GM19324 (cell line): Measurements from ENCODE around the gene CALU.

Experiments used
- ATAC-seq: cut with Tn5 transposase; IDR thresholded peaks from one replicate; pipeline ENCODE4 v1.9.1; 2021; ENCODE audit warnings: mild to moderate bottlenecking, moderate library complexity; ENCODE audit not compliant: unreplicated experiment, low FRiP score

CALU gene

DNA sequence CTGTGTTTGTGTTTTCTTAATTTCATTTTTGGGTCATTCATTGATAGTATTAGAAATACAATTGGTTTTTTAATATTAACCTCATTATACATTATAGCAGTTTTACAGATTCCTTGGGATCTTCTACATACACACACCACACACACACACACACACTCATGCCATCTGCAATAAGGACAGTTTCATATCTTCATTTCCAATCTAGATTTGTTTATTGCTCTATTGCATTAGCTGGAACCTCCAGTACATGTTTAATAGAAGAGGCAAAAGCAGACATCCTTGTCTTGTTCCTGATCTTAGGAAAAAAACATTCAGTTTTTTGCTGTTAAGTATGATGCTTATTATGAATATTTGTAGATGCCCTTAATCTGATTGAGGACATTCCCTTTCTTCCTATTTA lies 17.8 kb upstream of the CALU start:
- no peak for ATAC-seq

DNA sequence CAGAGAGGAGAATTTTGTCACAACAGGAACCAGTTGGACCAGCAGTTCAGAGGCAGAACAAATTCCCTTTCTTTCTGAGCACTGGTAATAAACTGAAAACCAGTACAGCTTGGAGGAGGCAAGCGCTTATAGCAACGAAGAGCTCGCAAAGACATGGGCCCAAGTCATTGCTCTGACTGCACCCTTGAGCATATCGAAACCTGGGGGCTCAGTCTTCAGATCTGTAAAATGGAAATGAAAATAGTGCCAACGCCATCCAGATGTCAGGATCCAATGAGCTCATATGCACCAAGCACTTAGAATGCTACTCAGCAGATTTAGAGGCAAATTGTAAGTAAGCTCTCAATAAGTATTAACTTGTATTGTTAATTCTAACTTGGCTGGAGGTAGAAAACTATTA lies 14.4 kb upstream of the CALU start:
- no peak for ATAC-seq

DNA sequence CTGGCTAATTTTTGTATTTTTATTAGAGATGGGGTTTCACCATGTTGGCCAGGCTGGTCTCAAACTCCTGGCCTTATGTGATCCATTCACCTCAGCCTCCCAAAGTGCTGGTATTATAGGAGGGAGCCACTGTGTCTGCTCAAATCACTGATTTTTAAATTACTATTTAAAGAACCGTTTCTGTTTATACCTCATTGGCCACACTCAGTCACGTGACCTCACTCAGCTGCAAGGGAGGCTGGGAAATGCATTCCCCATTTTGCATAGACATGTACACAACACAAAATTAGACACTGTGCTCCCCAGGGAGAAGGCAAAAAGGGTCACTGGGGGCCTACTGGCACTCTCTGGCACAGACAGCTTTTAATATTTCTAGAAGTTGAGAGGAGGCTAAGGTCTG lies 13.6 kb upstream of the CALU start:
- ATAC-seq: no peak

DNA sequence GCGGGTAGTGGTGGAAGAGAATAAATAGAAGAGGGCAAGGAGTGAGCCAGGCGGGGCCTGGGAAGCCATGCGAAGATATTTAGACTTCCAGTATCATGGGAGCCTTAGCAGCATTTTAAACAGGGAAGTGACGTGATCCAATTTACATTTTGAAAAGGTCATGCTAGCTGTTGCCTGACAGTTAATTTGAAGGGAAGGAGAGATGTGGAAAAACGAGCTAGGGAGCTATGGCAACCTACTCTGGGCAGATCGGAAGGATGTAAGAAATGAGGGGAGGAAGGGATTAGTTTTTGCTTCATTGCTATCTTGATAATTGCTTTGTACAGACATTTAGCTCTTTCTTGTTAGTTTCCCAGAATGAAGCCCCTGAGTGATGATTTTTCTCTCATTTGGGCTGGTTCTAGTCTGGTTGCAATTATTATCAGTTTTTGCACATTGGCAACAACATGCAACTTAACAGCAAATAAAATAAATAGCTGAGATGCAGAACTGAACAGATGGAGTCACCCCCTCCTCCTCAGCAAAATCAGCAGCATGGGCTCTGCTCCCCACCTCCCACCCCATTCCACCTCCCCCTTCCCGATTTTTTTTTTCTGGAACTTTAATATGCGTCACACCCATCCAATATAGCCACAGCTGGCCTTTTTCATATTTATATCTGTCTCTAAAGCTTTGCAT lies 13.0 kb upstream of the CALU start:
- ATAC-seq: no peak

DNA sequence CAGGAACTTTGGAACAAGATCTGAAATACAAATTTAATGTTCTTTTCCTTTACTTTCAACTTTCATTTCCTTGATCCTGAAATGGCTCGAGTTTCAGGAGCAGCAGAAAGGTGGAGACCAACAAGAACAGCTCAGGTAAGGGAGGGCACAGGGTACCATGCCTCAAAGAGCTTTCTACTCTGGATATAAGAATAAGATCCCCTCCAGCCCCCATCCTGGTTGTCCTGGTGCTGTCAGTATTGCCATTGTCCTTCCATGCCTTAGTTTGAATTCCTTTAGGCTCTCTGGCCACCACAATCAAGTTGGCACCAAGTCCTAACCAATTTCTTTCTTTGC lies 12.5 kb upstream of the CALU start:
- no peak for ATAC-seq

DNA sequence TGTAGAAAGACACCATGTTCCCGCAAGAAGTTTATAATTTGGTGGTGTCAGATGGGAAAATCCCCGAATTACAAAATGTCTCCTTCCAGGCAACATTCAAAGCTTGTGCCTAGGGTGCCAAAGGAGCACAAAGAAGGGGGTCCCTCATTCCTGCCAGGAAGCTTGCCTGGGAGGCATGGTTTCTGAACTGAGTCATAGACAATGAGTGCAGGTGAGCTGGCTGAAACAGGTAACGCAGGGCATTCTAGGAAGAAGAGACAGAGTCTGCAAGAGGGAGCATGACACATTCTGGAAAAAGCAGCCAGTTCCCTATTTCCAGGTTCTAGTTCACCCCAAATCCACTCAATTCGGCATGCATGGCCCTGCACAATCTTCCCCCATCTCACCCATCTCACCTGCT lies 11.9 kb upstream of the CALU start:
- no peak for ATAC-seq

DNA sequence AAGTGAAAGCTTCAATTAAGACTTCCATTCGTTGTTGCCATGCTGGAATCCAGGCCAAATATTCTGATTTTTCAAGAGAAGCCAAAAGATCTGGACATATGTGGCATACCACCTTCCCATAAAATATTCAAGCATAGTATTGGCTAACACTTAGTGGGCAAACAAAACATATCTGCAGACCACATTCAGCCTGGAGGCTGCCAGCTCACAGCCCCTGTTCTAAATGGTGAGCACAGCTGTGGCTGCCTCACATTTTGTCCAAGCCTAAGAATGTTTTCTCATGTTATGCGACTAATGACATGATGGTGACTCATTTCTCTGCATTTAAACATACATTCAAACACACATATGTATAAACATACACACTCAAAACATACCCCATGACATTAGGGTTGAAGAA lies 10.6 kb upstream of the CALU start:
- no peak for ATAC-seq

DNA sequence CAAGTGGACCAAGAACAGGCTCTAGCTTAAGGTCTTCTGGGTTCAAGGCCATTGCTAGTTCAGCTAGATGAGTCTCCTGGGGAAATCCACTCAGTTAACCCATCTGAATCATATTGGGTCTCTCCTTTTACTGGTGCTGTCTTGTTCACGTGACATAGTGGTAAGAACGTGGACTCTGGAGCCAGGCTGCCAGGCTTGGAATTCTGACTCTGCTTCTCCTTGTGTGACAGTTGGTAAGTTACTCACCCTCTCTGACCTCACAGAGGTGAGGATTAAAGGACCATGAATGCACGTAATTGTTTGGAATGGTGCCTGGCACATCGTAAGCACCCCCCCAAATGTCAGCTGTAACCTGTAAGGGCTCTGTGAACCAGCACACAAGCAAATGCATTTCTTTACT lies 9.7 kb upstream of the CALU start:
- ATAC-seq: no peak

DNA sequence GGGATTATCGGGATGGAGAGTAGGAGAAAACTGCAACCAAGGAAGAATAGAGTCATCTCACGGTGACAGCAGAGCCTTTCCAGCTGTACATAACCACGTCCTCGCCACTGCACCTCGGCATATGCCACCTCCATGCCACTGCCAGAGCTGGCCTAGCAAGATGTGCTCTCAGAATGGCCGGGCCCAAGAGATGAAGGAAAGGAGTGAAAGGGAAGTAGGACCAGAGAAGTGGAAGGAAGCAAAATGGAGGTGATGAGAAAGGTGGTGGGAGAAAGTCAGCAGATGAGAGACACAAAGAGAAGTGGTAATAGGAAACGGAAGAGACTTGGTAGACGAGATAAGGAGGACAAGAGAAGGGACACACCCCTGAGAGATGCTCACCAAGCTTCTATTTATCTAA lies 8.0 kb upstream of the CALU start:
- no peak for ATAC-seq

DNA sequence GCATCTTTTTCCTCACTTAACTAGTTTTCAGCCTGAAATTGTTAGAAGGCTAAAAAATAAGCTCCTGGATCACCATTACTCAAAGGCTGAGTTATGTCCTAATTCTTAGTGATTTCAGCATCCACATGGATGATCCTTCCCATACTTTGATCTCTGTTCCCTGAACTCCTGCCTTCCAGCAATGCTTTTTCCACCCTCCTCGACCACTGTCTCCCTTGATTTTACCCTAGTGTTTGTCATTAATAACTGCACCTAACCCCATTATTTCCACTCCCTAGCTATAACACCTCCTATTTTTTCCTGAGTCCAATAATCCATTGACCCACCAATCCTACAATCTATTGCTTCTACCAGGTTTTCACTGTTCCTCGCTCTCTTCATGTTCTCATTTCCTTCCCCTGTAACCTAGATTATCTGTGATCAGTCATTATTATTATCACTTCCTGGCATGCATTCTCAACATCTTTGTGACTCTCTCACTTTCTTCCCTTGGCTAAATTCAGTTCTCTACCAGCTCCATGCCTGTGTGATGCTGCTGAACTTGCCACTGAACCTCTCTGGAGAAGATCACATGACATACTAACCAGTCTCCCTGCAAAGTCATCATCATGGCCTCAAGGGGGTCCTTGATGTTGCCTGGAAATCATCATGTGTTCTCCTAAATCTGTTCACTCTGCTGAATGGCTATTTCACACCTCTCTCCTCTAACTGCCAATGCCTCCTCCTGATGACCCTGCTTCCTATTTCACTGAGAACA lies 6.5 kb upstream of the CALU start:
- no peak for ATAC-seq

DNA sequence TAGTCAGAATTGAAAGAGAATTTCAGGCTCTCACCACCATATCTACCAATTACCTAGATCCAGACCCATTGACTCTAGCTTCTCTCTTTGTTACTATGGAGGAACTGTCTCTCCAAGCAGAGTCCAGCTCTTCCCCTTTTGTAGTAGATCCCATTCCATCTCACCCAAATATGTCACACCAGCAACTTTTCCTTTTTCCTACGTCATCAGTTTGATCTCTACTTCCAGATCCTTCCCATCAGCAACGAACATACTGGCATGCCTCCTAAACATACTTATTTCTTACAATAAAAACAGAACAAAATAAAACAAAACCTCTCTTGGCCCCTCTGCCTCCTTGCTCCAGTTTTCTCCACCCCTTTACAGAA lies 5.9 kb upstream of the CALU start:
- ATAC-seq: no peak

DNA sequence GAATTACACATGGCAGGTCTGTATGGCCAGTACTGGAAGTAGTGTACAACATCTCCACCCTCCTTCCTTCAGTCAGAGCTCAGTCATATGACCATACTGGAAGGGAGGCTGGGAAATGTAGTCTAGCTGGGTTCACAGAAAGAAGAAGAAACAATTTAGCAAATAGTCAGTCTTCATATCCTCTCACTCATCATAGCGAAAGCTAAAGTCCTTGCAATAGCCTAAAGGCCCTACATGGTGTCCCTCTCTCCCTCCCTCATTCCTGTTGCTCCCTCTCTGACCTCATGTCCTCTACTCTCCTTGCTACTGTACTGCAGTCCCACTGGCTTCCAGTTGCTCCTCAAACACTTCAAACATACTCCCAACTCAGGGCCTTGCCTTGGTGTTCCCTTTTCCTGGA lies 4.3 kb upstream of the CALU start:
- no peak for ATAC-seq

DNA sequence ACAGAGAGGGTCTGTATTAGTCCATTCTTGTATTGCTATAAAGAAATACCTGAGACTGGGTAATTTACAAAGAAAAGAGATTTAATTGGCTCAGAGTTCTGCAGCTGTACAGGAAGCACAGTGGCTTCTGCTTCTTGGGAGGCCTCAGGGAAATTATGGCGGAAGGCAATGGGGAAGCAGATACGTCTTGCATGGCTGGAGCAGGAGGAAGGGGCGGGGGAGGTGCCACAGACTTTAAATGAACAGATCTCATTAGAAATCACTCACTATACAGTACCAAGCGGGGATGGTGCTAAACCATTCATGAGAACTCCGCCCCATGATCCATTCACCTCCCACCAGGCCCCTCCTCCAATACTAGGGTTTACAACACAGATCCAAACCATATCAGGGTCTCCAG lies 3.7 kb upstream of the CALU start:
- no peak for ATAC-seq

DNA sequence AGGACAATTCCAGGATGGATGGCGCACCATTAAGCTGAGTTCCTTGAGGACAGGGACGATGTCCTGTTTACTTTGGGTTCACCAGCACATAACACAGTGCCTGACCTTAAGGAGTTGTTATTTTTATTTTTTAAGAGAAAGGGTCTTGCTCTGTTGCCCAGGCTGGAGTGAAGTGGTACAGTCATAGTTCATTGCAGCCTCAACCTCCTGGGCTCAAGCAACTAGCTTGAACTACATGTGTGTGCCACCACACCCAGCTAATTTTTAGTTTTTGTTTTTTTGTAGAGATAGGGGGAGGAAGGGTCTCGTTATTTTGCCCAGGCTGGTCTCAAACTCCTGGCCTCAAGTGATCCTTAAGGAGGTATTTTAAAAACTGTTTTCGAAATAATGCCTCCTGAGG lies 1.7 kb upstream of the CALU start:
- ATAC-seq: no peak

DNA sequence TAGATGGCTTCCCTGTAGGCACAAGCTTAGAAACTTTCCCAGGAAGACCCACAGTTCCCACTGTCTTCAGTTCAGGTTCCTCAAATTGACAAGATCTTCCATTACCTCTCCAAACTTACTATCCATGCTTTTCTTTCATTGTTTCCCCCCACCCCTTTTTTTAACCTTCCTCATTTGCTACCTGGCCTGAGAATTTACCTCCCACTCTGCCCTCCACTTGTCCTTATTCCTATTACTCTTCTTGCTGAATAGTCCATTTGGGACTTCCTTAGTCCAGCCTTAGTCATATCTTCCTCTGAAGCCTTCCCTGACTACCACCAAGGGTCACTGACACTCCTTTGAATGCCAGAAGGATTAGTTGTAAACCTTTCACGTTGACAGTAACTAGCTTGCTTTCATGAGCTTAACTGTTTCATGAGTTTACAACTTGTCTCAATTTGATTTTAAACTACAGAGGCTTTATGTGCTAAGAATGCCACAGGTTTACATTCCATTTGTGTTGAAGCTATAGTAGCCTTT lies 1.2 kb upstream of the CALU start:
- no peak for ATAC-seq

DNA sequence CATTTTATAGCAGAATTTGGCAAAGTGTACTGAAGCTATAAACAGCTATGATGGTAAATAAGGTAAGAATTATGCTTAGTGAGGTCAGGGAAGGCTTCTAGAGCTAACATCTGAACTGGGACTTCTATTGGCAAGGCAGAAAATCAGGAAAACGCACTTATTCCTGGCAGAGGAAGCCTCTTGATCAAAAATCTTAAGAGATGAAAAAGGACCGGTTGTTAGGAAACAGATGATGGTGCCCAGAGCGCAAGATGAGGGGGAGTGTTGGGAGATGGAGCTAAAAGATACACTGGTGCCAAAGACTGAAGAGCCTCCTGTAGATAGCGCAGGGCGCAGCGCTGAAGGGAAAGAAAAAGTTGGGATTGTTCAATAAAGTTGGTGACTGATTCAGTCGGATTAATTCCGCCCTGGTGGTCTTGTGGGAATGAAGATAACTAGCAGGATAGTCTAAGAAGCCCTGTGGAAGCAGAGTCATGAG lies 550 bp upstream of the CALU start:
- no peak for ATAC-seq

DNA sequence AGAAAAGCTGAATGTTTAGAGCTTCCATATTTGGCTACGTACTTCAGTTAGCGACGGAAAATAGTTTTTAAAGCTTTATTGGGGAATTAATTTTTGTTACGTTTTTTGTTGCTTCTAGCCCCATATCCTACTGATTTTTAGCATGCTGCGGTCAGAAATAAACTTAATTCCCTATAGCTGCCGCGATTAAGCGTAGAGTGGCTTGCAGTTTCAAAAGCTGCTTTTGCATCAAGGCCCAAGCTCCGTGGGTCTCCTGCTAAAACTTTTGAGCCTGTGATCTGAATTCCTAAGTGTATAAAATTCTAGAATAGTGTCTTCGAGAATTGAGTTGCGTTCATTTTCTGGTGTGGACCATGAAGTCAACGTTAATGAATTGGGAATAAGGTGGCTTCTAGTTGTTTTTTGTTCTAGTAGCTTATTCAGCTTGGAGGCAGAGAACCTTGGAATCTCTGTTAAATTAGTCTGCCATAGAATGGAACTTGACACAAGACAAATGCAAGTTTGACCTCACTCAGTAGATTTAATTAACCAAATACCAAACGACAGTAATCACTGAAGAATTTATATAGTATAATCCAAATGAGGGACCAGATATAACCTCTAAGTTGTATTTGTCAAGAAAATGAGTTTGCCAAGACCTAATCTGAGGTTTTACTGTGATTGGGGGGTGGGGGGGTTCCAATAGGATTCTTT lies 977 bp downstream of the CALU start:
- no peak for ATAC-seq

DNA sequence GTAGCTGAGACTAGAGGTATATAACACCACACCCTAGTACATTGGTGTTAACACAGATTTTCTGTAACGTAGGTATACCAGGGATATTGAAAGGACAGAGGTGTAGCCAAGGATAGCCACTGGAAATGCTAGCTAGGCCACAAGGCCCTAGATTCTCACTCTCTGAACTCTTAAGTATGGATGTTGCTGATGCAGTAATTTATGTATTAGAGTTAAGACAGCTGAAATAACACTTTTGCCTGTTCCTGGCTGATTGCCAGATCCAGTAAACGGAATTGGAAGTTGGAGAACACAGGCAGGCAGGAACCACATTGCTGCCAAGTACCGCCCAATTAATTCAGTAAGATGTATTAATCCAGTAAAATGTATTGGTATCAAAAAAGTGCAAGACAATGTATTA lies 1.8 kb downstream of the CALU start:
- ATAC-seq: no peak

DNA sequence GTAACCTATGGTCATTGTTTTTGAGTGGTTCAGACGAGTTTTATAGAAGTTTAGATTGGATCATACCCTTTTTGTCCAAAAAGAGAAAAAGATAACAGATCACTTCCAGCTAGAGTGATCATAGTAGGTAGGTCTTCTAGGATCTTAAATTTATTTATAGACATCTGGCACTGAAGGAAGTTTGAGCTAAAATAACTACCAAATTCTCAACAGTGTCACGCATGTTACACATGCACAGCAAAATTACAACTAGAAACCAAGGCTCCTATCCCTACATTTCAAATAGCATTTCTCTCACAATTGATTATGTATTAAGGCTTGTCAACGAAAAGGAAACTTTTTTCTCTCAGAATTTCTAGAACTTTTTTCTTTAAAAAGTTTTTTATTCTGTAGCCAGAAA lies 2.3 kb downstream of the CALU start:
- no peak for ATAC-seq

DNA sequence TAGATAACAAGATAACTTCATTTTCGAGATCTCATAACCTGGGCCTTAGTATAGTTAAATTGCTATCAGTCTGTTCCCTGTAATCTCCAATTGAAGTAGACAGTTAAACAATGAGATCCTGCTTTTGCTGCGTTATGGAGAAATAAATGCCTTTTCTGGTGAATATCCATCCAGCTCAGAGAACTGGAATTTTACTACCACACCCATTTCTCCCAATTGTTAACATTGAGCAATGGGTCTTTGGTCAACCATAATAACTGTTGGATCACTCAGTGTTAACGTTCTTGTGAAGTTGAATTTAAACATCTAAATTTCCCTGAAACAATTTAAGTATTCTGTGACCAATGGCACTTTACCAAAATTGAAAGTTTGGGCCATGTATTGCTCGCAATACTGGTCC lies 3.0 kb downstream of the CALU start:
- no peak for ATAC-seq

DNA sequence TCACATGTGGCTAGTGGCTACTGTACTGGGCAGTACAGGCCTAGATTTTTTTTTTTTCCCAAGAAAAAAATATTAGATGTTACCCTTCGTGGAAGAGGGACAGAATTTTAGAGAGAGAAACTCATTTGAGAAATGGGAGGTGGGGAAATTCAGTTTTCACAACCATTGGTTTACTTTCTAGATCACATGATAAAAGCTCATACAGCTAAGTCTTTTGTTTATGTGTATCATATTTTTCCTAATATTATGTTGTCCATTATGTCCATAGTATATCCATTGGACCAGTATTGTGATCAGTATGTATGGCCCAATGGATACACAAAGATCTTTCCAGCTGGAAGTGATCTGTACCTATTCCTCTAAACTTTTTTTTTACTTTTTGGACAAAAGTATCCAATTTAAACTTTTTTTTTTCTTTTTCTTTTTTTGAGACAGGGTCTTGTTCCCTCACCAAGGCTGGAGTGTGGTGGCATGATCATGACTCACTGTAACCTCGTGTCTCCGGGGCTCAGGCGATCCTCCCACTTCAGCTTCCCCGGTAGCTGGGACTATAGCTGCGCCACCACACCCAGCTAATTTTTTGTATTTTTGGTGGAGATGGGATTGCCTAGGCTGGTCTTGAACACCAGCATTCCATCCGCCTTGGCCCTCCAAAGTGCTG lies 4.1 kb downstream of the CALU start:
- no peak for ATAC-seq
